Measurements from ENCODE around the gene PRR16.

Gene PRR16

GRCh38 chr5:120479066-120479465, 15.0 kb downstream of the PRR16 start:
- ChIA-PET CTCF (no interaction called here), POLR2A (no interaction called here)
- DNase-seq (ENCODE audit: low read depth, low spot score): no peak
- TF ChIP-seq CTCF (IDR thresholded peaks at IDR 0.05; ENCODE audit: insufficient read depth, low read length, missing control alignments): no peak
- no peak overlapping the region for H3K4me3 ChIP-seq (ENCODE audit: low read depth, low read length)

GRCh38 chr5:120499876-120500563, 35.9 kb downstream of the PRR16 start:
- TF ChIP-seq CTCF (IDR thresholded peaks at IDR 0.05; ENCODE audit: insufficient read depth, low read length, missing control alignments): no peak
- DNase-seq (ENCODE audit: low read depth, low spot score): no peak
- POLR2A ChIA-PET: interaction anchor here (0.6 kb wide), 1 partner anchor 144 kb away, joined by 3 read pairs; no protein-coding TSS in a partner anchor
- no peak overlapping the region for H3K4me3 ChIP-seq (ENCODE audit: low read depth, low read length)
- CTCF ChIA-PET: no interaction called here

GRCh38 chr5:120502531-120502930, 38.4 kb downstream of the PRR16 start:
- no peak for TF ChIP-seq CTCF (IDR thresholded peaks at IDR 0.05; ENCODE audit: insufficient read depth, low read length, missing control alignments)
- ChIA-PET POLR2A (interaction anchor here (0.6 kb wide), 1 partner anchor 98 kb away, joined by 3 read pairs; no protein-coding TSS in a partner anchor), CTCF (no interaction called here)
- no peak overlapping the region for H3K4me3 ChIP-seq (ENCODE audit: low read depth, low read length)
- DNase-seq (ENCODE audit: low read depth, low spot score): no peak

- TF ChIP-seq CTCF (IDR thresholded peaks at IDR 0.05; ENCODE audit: insufficient read depth, low read length, missing control alignments): no peak
- ChIA-PET POLR2A (no interaction called here), CTCF (no interaction called here)
- no peak overlapping the region for H3K4me3 ChIP-seq (ENCODE audit: low read depth, low read length)
- DNase-seq (ENCODE audit: low read depth, low spot score): no peak
Measured at GRCh38 chr5:120503341-120503740, 39.2 kb downstream of the PRR16 start.

GRCh38 chr5:120504057-120504456, 40.0 kb downstream of the PRR16 start:
- POLR2A ChIA-PET: no interaction called here
- TF ChIP-seq CTCF (IDR thresholded peaks at IDR 0.05; ENCODE audit: insufficient read depth, low read length, missing control alignments): no peak
- no peak overlapping the region for H3K4me3 ChIP-seq (ENCODE audit: low read depth, low read length)
- DNase-seq (ENCODE audit: low read depth, low spot score): no peak
- CTCF ChIA-PET: interaction anchor here (1.2 kb wide), 1 partner anchor 133 kb away, joined by 3 read pairs; no protein-coding TSS in a partner anchor

GRCh38 chr5:120507197-120507596, 43.1 kb downstream of the PRR16 start:
- POLR2A ChIA-PET: no interaction called here
- no peak for TF ChIP-seq CTCF (IDR thresholded peaks at IDR 0.05; ENCODE audit: insufficient read depth, low read length, missing control alignments)
- no peak overlapping the region for H3K4me3 ChIP-seq (ENCODE audit: low read depth, low read length)
- no peak for DNase-seq (ENCODE audit: low read depth, low spot score)
- CTCF ChIA-PET: no interaction called here
